HAP-1 (cell line): ENCODE measurements around the gene KCP.
A peak's percentile ranks its signal among the peaks of the same experiment; 100 is the strongest.

ENCODE experiments used
- DNase-seq, 2 experiments: peaks; one replicate each; pipeline ENCODE4 v3.0.0-alpha.2; 2016 to 2020; ENCODE audit warnings: low spot score in 2 of 2
- H3K27me3 ChIP-seq: fragments of 250-450 bp; sonication (Bioruptor Pico); 2 replicates; pipeline ENCODE4 v1.5.1; 2020; ENCODE audit warnings: low read depth, mild to moderate bottlenecking, moderate library complexity
- H3K36me3 ChIP-seq: fragments of 250-450 bp; sonication (Bioruptor Pico); replicated peaks from 2 replicates; pipeline ENCODE4 v1.5.1; 2020; ENCODE audit warnings: mild to moderate bottlenecking
- H3K4me1 ChIP-seq: fragments of 250-450 bp; sonication (Bioruptor Pico); 2 replicates; pipeline ENCODE4 v1.5.1; 2020; ENCODE audit warnings: mild to moderate bottlenecking
- H3K4me3 ChIP-seq: fragments of 250-450 bp; sonication (Bioruptor Pico); 2 replicates; pipeline ENCODE4 v1.5.1; 2020; ENCODE audit warnings: mild to moderate bottlenecking, moderate library complexity
- H3K9me3 ChIP-seq: fragments of 250-450 bp; sonication (Bioruptor Pico); 2 replicates; pipeline ENCODE4 v1.5.1; 2020; ENCODE audit warnings: mild to moderate bottlenecking, moderate library complexity
- in situ Hi-C: fragments of 300-500 bp; cut with MboI; formaldehyde crosslinking; loops from 3 replicates; pipeline ENCODE4 v1.14.3; 2020; ENCODE audit warnings: low sequenced_read_pairs, inconsistent platforms, mixed read lengths

KCP gene

GRCh38 chr7:128867241-128867640 lies 43.3 kb downstream of the KCP start:
- Histone ChIP-seq H3K9me3 (no peaks in the 10 kb centered on the region), H3K4me3 (no peak overlapping the region), H3K4me1 (peaks cover 20% of the 10 kb centered on the region), H3K36me3 (peaks cover 10% of the 10 kb centered on the region), H3K27me3 (no peaks in the 10 kb centered on the region)
- in situ Hi-C loops, result no loop called here
- no peak for DNase-seq

- H3K4me1 ChIP-seq, result peaks cover 17% of the 10 kb centered on the region
- H3K27me3 ChIP-seq, result no peaks in the 10 kb centered on the region
- no peak for DNase-seq
- peaks cover 10% of the 10 kb centered on the region for H3K36me3 ChIP-seq
- H3K9me3 ChIP-seq, result no peaks in the 10 kb centered on the region
- in situ Hi-C loops, result no loop called here
- H3K4me3 ChIP-seq, result no peak overlapping the region
Observed at GRCh38 chr7:128865996-128866877, 44.3 kb downstream of the KCP start.

GRCh38 chr7:128865303-128865702 lies 45.2 kb downstream of the KCP start:
- H3K4me3 ChIP-seq, result no peak overlapping the region
- in situ Hi-C loops, result no loop called here
- no peak for DNase-seq
- H3K9me3 ChIP-seq, result no peaks in the 10 kb centered on the region
- H3K4me1 ChIP-seq, result peaks cover 17% of the 10 kb centered on the region
- H3K36me3 ChIP-seq, result peaks cover 10% of the 10 kb centered on the region
- no peaks in the 10 kb centered on the region for H3K27me3 ChIP-seq

- in situ Hi-C loops, result no loop called here
- DNase-seq, result peak; percentile 74 to 79
- H3K36me3 ChIP-seq, result peaks cover 10% of the 10 kb centered on the region
- peaks cover 8% of the 10 kb centered on the region for H3K4me1 ChIP-seq
- peak overlapping the region; percentile 68 for H3K4me3 ChIP-seq
- H3K9me3 ChIP-seq, result no peaks in the 10 kb centered on the region
- H3K27me3 ChIP-seq, result no peaks in the 10 kb centered on the region
Observed at GRCh38 chr7:128863433-128863989, 47.0 kb downstream of the KCP start.

- peak; percentile 96 to 99 for DNase-seq
- in situ Hi-C loops, result no loop called here
- Histone ChIP-seq H3K27me3 (no peaks in the 10 kb centered on the region), H3K9me3 (no peaks in the 10 kb centered on the region), H3K36me3 (peaks cover 10% of the 10 kb centered on the region), H3K4me1 (peaks cover 6% of the 10 kb centered on the region; the same call in 1 of the 2 replicates), H3K4me3 (peak within 1 kb of the TSS; percentile 68)
Observed at GRCh38 chr7:128862571-128863432, 47.7 kb downstream of the KCP start, which contains the start of gene ATP6V1F. ATP6V1F (plus strand) TSS chr7:128862856; CDS start chr7:128862905, 49 bp downstream.

GRCh38 chr7:128861957-128862570 lies 48.4 kb downstream of the KCP start:
- Histone ChIP-seq H3K27me3 (no peaks in the 10 kb centered on the region), H3K4me1 (peaks cover 6% of the 10 kb centered on the region; the same call in 1 of the 2 replicates), H3K9me3 (no peaks in the 10 kb centered on the region), H3K4me3 (peak overlapping the region; percentile 68), H3K36me3 (peaks cover 10% of the 10 kb centered on the region)
- in situ Hi-C loops, result no loop called here
- DNase-seq, result no peak

- H3K4me1 ChIP-seq, result peaks cover 6% of the 10 kb centered on the region; the same call in 1 of the 2 replicates
- no peak for DNase-seq
- in situ Hi-C loops, result no loop called here
- peaks cover 21% of the 10 kb centered on the region for H3K36me3 ChIP-seq
- H3K27me3 ChIP-seq, result no peaks in the 10 kb centered on the region
- H3K9me3 ChIP-seq, result no peaks in the 10 kb centered on the region
- no peak overlapping the region for H3K4me3 ChIP-seq
Observed at GRCh38 chr7:128860158-128861073, 50.1 kb downstream of the KCP start.

- Histone ChIP-seq H3K27me3 (no peaks in the 10 kb centered on the region), H3K36me3 (peaks cover 23% of the 10 kb centered on the region), H3K9me3 (no peaks in the 10 kb centered on the region), H3K4me1 (peaks cover 6% of the 10 kb centered on the region; the same call in 1 of the 2 replicates), H3K4me3 (no peak overlapping the region)
- in situ Hi-C loops, result no loop called here
- DNase-seq, result no peak
Observed at GRCh38 chr7:128859232-128860157, 51.0 kb downstream of the KCP start.

GRCh38 chr7:128858380-128859231 lies 51.9 kb downstream of the KCP start:
- Histone ChIP-seq H3K9me3 (no peaks in the 10 kb centered on the region), H3K4me3 (no peak overlapping the region), H3K36me3 (peaks cover 30% of the 10 kb centered on the region), H3K4me1 (peaks cover under 1% of the 10 kb centered on the region; the same call in 1 of the 2 replicates), H3K27me3 (no peaks in the 10 kb centered on the region)
- in situ Hi-C loops, result no loop called here
- DNase-seq, result no peak

GRCh38 chr7:128856001-128856718 lies 54.3 kb downstream of the KCP start:
- Histone ChIP-seq H3K4me3 (no peak overlapping the region), H3K9me3 (no peaks in the 10 kb centered on the region), H3K36me3 (peaks cover 47% of the 10 kb centered on the region), H3K4me1 (no peaks in the 10 kb centered on the region), H3K27me3 (no peaks in the 10 kb centered on the region)
- in situ Hi-C loops, result no loop called here
- DNase-seq, result no peak

GRCh38 chr7:128855559-128855958 lies 55.0 kb downstream of the KCP start:
- H3K4me3 ChIP-seq, result no peak overlapping the region
- DNase-seq, result no peak
- in situ Hi-C loops, result no loop called here
- H3K4me1 ChIP-seq, result no peaks in the 10 kb centered on the region
- peaks cover 53% of the 10 kb centered on the region for H3K36me3 ChIP-seq
- H3K9me3 ChIP-seq, result no peaks in the 10 kb centered on the region
- H3K27me3 ChIP-seq, result no peaks in the 10 kb centered on the region
